ENCODE results near the gene ITGAX.

- no peak for TF ChIP-seq CTCF (IDR thresholded peaks at IDR 0.05; ENCODE audit: insufficient read depth, low read length)
- no peak for TF ChIP-seq GABPA (IDR thresholded peaks at IDR 0.05; ENCODE audit: low read depth)
- no peak for TF ChIP-seq POLR2AphosphoS5 (IDR thresholded peaks at IDR 0.05; ENCODE audit: low read depth)
- no peak for TF ChIP-seq REST (IDR thresholded peaks at IDR 0.05; ENCODE audit: insufficient replicate concordance, low read depth)
- TF ChIP-seq SPI1 (IDR thresholded peaks at IDR 0.05; ENCODE audit: borderline replicate concordance, low read depth), result no peak
These were observed 42.2 kb downstream of the ITGAX start for GRCh38 chr16:31397096-31397660.
